G401 (cell line): ENCODE results near the gene ENTREP1. TPM values are rescaled to one million over a fixed set of nuclear protein-coding genes. Genes with fewer than 3 reads are reported as not detected.

ENCODE experiments used
- DNase-seq: peaks from one replicate; pipeline ENCODE4 v3.0.0-alpha.2; 2015; ENCODE audit warnings: low spot score
- in situ Hi-C: cut with HindIII; loops from 2 replicates; pipeline ENCODE4 v1.10.0; 2016; ENCODE audit warnings: low sequenced_read_pairs, mixed read lengths
- total RNA-seq: library from RNA; depleted of rRNA; stranded (reverse); fragments of >200 nt; shearing (Covaris generic); gene quantifications from 2 replicates; pipeline ENCODE4 v1.2.3, GENCODE V29; 2014

Gene ENTREP1
- total RNA-seq, 1 experiment from 2014 or later = not detected

DNA sequence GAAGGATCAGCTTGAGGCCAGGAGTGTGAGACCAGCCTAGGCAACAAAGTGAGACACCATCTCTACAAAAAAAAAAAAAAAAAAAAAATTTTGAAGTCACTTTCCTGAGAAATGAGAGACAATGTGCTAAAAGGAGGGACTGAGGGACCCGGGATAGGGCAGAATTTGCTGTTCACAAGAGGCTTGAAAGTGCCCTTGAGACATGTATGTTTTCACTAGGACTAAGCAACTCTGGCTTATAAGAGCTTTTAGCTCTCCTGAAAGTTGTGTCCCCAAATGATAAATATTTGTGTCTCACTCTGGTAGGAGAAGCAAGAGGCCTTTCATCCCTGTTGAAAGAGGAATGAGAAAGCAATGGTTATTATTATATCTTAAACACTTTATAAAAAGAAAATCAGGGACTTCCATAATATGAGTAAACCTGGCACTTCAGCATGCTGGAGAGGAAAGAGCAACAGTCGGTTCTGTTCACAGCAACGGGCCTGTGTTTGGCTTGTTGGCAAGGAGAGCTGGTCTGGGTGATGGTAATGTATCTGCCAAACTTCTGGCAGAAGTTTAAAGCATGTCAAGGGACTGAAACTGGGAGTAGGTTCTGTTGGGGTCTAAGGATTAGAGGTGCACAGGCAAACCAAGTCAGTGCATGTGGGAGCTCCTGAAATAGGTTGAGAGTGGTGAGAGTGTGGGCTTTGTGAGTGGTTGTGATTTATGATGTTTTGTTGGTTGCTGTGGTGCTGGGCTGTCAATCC lies 32.2 kb downstream of the ENTREP1 start:
- in situ Hi-C loops = no loop called here
- no peak for DNase-seq

DNA sequence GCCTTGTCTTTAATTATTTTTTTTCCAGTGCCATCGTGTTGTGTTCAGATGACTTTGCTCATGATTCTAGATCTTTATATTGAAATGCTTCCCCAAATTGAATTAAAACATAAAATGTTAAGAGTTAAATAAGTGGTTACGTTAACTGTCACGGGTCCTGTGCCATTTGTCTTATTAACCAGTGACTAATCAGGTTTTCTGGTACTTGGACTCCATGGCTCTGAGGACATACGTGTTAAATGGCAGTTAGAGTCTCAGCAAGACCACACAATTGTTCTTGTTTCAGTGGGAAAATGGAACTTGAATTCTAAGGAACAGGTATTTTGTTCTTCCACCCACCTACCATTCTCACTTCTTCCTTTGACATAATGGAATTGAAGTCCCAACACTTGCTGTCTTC lies 32.8 kb downstream of the ENTREP1 start:
- DNase-seq = no peak
- in situ Hi-C loops = no loop called here

DNA sequence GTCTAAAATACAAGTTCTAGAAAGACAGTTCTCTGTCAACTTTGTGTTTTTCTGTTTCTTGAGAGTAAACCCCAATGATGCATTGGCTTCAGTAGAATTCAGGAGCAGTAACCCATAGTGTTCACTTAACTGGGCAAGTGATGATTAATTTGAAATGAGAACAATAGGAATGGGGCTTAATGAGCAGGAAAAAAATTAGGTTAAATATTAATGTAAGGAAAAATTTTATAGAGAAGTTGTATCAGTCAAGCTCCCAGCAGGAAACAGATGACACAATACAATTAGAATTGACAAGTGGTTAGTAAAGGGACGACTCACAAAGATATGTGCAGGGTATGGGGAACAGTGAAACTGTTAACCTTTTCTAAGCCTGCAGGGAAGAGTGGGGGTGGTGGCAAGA lies 38.2 kb downstream of the ENTREP1 start:
- DNase-seq = no peak
- in situ Hi-C loops = no loop called here

DNA sequence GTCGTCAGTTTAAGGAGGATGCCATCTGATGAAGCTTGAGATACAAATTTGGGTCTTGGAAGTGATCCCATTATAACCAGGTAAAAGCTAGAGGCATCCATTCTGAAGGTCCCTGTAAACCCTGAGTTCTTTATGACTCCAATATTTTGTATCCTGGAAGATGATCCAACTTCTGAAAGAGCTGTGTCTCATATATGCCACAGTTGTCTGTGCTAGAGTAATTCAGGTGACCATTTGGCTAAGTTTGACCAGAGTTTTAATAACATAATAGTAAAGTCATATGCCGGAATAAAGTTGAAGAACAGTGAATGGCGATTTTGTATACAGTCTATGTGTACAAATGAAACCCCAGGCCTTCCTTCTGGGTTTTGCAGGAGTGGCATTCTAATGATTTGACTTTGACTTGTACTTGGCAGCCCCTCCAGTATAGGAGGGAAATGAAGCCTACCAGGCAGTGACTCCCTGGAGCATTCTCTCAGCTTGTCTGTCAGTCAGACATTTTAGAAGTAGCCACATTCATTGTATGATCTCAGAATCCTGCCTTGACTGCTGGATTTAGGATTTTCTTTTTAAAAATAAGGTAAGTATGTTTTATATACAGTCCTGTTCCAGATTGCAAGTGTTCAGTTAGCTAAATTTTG lies 39.6 kb downstream of the ENTREP1 start:
- in situ Hi-C loops = no loop called here

DNA sequence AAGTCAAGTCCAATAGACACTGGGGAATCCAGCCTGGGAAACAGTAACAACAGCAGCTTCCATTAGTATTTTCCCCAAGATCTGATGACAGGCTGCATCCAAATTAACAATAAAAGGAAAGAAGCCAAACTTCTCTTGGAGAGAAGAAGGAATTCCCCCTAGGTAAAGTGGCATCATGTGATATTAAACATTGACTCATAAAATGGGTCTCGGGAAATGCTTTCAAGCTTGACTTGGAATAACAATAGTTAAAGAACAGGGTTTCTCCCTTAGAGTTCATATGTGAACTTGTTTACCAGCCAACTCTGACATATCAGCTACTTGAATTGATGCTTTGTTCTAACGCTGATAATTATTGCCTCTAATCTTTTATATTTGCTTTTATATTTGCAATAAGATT lies 45.4 kb downstream of the ENTREP1 start:
- no peak for DNase-seq
- in situ Hi-C loops = no loop called here

More for the DNA sequence above, 39.6 kb downstream of the ENTREP1 start:
- no peak for DNase-seq

DNA sequence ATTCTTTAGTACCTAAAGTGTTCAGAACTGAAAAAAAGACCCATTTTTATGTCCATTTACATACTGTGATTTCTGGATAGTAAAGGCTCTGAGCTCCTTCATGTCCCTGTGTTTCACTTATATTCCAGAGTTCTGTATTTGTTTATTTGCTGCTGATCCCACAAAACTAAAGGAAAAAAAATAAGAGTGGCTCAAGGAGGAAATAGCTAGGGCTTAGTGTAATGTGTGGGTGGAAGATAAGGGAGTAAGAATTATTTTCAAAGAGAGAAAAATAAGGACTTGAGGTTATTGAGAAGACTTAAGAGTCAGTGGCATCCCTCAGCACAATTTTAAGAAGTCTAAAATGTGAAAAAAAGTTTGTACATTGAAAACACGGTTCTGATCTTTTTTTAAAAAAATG lies 46.0 kb downstream of the ENTREP1 start:
- DNase-seq = no peak
- in situ Hi-C loops = no loop called here

DNA sequence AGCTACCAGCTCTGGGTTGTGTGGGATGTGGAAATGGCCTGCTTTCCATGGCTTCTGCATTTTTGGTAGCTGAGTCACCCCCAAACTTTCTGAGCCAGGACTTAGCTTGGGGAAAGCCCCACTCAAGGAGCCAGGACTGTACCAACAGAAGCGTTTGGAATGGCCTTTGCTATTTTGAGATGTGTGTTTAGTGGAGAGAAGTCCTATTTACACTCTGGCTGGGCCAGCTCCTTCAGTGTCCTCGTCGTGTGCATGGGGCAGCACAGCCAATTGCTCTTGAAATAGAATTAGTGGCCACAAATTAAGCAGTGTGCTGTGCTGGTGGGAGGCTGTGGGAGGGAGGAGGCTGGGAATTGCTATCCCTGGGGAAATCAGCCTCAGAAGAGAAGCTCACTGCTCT lies 51.6 kb downstream of the ENTREP1 start:
- in situ Hi-C loops = no loop called here
- no peak for DNase-seq

DNA sequence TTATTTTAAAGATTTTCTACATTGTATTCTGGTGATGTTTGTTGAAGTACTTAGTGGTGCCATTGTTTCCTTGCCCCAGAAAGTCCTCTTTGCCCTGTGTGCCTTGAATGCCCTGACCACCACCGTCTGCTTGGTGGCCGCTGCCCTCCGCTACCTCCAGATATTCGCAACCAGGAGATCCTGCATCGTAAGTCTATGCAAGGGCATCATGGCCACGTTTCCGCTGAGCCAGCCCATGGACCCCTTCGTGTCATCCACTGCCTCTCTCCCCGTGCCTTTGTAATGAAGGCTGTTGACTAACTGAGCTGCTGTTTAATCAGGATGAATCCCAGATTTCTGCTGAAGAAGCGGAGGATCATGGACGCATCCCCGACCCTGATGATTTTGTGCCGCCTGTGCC lies 52.3 kb downstream of the ENTREP1 start:
- no peak for DNase-seq

DNA sequence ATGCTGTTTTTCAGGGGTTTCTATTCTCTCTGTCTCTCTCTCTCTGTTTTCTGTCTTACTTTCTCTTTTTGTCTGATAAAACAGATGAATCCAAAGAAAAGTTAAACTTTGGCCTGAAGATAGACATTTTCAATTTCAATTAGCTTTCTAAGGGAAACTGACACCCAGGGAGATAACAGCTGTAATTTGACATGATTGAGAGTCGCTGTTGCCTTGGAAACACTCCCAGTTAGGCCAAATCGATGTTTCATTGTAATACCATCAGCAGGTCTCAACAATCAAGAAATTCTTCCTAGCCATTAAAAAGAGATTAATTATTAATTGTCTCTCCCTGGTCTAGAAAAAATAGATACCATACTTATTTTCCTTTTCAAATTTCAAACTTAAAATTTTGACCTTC lies 53.0 kb downstream of the ENTREP1 start:
- no peak for DNase-seq
- in situ Hi-C loops = no loop called here

More for the DNA sequence above, 52.3 kb downstream of the ENTREP1 start:
- in situ Hi-C loops = no loop called here

DNA sequence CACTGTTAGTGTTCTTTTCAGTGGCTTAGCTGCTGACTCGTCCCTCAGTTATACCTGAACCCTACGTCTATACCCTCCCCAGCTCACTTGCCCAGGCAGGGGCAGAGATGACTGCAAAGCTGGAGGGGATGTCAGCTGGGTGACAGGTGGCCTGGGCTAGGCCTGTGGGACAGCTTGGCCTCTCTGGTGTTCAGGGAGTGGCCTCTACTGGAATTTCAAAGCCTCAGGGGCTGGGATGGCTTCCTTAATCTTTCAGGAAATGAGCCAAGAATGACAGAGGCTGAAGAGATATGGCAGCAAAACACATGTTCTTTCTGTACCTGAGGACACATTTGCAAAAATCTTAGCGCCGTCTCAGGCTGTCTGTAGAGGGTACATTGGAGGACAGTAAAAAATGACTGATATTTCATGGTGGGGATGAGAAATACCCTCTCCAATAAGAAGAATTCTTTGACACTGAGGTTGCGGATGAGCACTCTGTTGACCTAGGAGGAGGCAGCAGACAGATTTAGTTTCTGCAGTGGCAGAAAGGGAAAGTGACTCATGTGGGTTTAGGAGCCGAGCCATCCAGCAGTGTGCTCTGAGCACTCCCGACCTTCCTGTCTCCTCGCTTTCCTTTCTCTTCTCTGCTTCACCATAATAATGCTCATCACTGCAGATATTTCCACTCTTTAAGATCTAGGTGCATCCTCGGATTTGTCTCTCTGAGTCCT lies 54.4 kb downstream of the ENTREP1 start:
- DNase-seq = no peak
- in situ Hi-C loops = no loop called here

DNA sequence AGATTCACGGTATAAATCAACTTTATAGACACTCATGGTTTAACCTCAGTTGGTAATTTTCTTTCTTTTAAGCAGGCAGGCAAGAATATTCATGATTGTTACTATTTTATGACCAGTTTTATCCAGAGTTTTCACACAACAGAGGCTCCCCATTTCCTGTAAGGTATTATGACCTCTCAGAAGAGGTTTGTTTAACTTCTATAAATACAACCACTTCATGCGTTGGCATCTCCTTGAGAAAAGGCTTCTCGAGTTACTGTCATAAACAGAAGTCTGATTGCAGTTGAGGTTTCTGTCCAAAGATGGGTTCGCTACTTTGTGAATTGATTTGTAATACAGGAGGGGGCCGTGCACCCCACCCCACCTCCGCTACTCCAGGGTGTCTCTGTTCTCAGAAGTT lies 55.3 kb downstream of the ENTREP1 start:
- in situ Hi-C loops = no loop called here
- DNase-seq = no peak

DNA sequence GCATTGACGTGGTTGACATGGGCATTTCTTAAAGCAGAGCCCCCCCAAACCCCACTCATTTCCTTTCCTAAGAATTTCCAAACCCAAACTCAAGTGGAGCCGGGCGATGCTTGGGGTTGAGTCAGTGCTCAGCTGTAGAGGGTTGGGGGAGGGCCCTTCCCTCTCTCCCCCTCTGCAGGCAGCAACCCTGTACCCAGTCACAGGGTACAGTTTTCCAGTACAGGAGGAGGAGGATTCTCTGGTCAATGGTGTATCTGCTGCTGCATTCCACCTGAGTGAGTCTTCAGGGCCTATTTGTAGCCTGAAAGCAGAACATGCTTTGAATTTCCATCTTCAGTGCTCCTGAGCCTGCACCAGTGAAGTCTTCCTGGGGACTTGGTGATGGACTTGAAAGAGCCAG lies 55.8 kb downstream of the ENTREP1 start:
- DNase-seq = no peak
- in situ Hi-C loops = no loop called here

DNA sequence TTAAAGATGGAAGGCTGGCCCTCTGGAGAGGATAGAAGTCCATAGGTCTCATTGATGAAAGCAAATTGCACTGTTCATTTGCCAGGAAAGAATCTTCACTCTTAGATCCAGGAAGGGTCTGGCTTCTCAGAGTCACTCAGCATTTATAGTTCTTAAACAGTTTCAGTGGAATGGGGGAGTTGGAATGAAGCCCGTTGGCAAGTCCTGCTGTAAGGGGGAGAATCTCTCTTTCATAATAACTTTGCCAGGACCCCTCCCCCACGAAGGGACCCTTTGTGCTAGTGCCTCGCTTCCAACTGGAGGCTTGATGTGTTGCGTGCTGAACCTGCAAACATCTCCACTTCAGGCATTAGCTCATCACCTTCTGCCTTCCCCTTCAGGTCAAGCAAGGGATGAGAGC lies 57.1 kb downstream of the ENTREP1 start:
- in situ Hi-C loops = no loop called here

DNA sequence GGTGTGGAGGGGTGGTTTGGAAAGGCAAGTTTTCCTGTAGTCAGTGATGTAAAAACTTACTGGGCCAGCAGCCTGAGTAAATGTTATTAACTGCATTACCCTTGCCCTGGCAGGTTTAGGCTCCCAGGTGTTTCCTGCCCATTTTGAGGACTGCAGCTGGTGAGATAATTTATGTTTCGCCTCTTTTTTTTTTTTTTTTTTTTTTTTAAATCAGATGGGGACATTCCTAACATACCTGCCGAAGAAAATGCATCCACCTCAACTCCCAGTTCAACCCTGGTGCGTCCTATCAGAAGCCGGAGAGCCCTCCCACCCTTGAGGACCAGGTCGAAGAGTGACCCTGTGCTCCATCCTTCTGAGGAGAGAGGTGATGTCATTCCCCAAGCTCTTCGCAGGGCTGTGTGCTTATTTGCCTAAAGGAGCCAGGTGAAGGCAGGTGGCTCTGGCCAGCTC lies 60.6 kb downstream of the ENTREP1 start:
- in situ Hi-C loops = no loop called here
- DNase-seq = no peak

More for the DNA sequence above, 57.1 kb downstream of the ENTREP1 start:
- no peak for DNase-seq

DNA sequence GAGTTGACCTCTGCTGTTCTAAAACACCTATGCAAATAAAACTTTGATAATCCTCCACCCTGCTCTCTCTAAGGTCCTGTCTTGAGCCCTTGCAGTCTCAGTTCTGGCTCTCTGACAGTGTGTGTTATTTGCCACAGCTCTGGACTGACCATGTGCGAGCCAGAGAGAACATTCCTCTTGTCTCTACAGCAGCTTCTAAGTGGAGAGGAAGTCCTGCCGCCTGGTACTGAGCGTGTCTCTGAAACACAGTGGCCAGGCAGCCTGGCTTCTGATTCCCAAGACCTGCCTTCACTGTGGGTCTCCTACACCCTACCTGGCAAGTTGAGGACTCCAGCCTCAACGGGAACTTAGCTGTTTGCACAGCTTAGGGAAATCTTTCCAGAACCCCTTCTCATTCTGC lies 61.6 kb downstream of the ENTREP1 start:
- in situ Hi-C loops = no loop called here
- no peak for DNase-seq

DNA sequence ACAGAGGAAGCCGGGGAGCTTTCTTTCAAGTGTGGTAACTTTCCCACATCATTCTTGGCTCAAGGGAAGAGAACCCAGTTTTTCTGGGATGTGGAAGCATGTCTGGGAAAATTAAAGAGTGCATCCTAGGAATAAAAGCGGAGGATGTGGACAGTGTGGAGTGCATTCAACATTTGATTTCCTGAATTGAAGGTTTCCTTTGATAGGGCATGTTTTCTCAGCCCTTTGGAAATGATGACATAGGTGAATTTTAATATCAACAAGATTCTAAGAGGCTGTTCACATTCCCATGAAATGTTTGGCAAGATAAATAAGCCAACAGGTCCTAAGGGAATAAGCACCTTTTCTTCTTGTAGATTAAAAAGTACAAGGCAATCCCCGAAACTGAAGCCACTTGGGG lies 63.6 kb downstream of the ENTREP1 start:
- in situ Hi-C loops = no loop called here

DNA sequence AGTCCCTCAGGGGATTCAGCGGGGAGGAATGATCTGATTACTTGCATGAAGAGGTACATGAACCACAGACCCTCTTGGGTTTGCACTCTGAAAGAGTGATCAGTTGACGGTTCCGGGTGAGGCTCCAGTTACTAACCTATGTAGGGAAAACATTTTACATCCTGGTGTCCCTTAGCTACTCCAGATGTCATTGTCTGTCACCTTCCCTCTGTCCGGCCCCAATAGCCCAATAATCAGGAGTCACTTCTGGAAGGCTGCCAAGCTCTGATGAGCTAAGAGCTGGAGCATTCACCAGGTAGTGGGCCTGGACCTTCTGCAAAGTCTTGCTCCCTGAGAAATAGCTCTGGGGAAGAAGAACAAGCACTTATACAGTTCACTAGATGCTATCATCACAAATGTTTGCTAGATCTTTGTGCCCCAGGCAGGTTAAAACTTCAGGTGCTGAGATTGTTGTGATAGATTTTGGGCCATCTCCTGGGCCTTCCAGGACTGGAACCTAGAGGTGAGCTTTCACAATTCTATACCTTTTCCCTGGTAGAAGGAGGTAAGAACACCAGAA lies 64.5 kb downstream of the ENTREP1 start:
- in situ Hi-C loops = no loop called here
- DNase-seq = no peak

More for the DNA sequence above, 63.6 kb downstream of the ENTREP1 start:
- DNase-seq = no peak

DNA sequence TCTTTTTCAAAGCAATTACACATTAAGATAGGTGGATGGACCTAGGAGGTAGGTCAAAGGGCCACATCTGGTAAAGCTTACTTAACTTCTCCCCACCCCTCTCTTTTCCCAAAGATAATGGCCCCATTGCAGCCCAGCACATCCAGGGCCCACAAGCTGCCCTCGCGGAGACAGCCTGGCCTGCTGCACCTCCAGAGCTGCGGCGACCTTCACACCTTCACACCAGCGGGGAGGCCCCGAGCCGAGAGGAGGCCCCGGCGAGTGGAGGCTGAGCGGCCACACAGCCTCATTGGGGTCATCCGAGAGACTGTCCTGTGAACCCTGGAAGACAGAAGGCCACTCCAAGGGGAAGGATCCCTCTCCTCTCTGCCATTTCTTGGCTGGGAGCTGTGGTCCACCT lies 66.5 kb downstream of the ENTREP1 start:
- in situ Hi-C loops = no loop called here
- DNase-seq = no peak

DNA sequence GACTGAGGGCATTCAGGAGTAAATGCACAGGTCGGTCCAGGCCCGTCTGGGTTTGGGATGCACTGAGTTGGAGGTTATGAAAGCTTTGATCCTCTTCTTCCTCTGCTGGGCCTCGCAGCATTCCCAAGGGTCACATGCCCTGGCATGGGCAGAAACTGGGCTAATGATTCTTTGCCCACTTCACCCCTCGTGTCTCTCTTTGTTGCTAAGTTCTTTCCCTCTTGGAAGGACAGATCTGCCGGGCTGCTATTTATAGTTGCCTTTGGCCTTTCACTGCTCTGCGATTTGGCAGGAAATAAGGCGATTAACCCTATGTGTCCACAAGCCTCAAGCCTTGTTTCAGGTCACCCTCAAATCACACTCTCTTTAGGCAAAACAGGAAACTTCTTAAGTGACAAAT lies 66.9 kb downstream of the ENTREP1 start:
- in situ Hi-C loops = no loop called here
- DNase-seq = peak; percentile 7

DNA sequence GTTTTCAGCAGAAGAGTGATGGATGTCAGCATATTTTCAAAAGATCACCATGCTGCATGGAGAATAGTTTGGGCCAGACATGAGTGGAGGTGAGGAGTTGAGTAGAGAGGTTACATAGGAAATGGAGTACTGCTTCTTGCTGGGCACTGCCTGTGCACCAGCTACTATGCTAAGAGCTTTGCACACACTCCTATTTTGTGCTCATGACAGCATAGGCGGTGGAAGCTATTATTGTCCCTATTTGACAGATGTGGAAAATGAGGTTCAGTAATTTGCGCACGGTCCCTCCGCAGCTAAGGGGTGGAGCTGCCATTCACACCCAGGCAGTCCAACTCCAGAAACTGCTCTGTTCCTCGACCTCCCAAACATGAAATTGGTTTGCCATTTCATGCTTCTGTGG lies 67.8 kb downstream of the ENTREP1 start:
- no peak for DNase-seq
- in situ Hi-C loops = no loop called here
